ENCODE measurements around the gene ABHD1.

Gene ABHD1

GRCh38 chr2:27086724-27087593 lies 36.7 kb upstream of the ABHD1 start, which contains the start of gene KHK:
TSS of gene KHK (plus strand) at chr2:27086772. CDS start at chr2:27087260, 488 bp downstream.
- no peak for DNase-seq (ENCODE audit: low read depth in 2 of 2)

GRCh38 chr2:27087823-27088410 lies 35.7 kb upstream of the ABHD1 start:
- no peak for DNase-seq (ENCODE audit: low read depth in 2 of 2)

- no peak for DNase-seq (ENCODE audit: low read depth in 2 of 2)
These were observed 35.0 kb upstream of the ABHD1 start for GRCh38 chr2:27088634-27089033.

- DNase-seq (ENCODE audit: low read depth in 2 of 2), result no peak
These were observed 34.3 kb upstream of the ABHD1 start for GRCh38 chr2:27089111-27089954.

- DNase-seq (ENCODE audit: low read depth in 2 of 2), result no peak
These were observed 31.6 kb upstream of the ABHD1 start for GRCh38 chr2:27091746-27092695.

- DNase-seq (ENCODE audit: low read depth in 2 of 2), result no peak
These were observed 30.8 kb upstream of the ABHD1 start for GRCh38 chr2:27092696-27093429.

GRCh38 chr2:27093430-27094352 lies 29.9 kb upstream of the ABHD1 start:
- DNase-seq (ENCODE audit: low read depth in 2 of 2), result no peak

- no peak for DNase-seq (ENCODE audit: low read depth in 2 of 2)
These were observed 29.1 kb upstream of the ABHD1 start for GRCh38 chr2:27094353-27094984.

GRCh38 chr2:27095427-27095744 lies 28.2 kb upstream of the ABHD1 start:
- DNase-seq (ENCODE audit: low read depth in 2 of 2), result no peak

GRCh38 chr2:27095745-27096651 lies 27.6 kb upstream of the ABHD1 start:
- DNase-seq (ENCODE audit: low read depth in 2 of 2), result no peak

- DNase-seq (ENCODE audit: low read depth in 2 of 2), result no peak
These were observed 26.8 kb upstream of the ABHD1 start for GRCh38 chr2:27096748-27097297.

- DNase-seq (ENCODE audit: low read depth in 2 of 2), result no peak
These were observed 26.3 kb upstream of the ABHD1 start for GRCh38 chr2:27097341-27097740.

- DNase-seq (ENCODE audit: low read depth in 2 of 2), result no peak
These were observed 24.2 kb upstream of the ABHD1 start for GRCh38 chr2:27099334-27099955.

GRCh38 chr2:27100036-27100435 lies 23.6 kb upstream of the ABHD1 start:
- no peak for DNase-seq (ENCODE audit: low read depth in 2 of 2)

- DNase-seq (ENCODE audit: low read depth in 2 of 2), result no peak
These were observed 21.3 kb upstream of the ABHD1 start for GRCh38 chr2:27102329-27102728.

- DNase-seq (ENCODE audit: low read depth in 2 of 2), result no peak
These were observed 17.6 kb upstream of the ABHD1 start for GRCh38 chr2:27105981-27106380.

GRCh38 chr2:27108221-27108620 lies 15.4 kb upstream of the ABHD1 start:
- no peak for DNase-seq (ENCODE audit: low read depth in 2 of 2)

Measured in stimulated activated CD4-positive, alpha-beta T cell treated with anti-CD3 and anti-CD28 coated beads, Interleukin-1b, Interleukin-23, amount 100 ng/mL, for 1 hour (primary cell).